Hepatocyte (in vitro differentiated cells): ENCODE results near the gene POLR2E.

Experiments
- EZH2 ChIP-seq: fragments of 200-600 bp; sonication (generic); IDR thresholded peaks from 2 replicates; pipeline ENCODE4 v1.6.1; 2016; ENCODE audit warnings: antibody characterized with exemption, mild to moderate bottlenecking, borderline replicate concordance
- EZH2phosphoT487 ChIP-seq: fragments of 200-600 bp; sonication (generic); IDR thresholded peaks from one replicate; pipeline ENCODE4 v1.6.1; 2018; ENCODE audit warnings: antibody characterized with exemption, mild to moderate bottlenecking, low read depth, moderate library complexity; ENCODE audit not compliant: unreplicated experiment, severe bottlenecking
- TF ChIP-seq, protein P1 (sequence below): fragments of 200-600 bp; sonication (generic); IDR thresholded peaks from 2 replicates; pipeline ENCODE4 v1.5.1; 2016; ENCODE audit warnings: antibody characterized with exemption, mild to moderate bottlenecking; ENCODE audit not compliant: poor library complexity

GRCh38 chr19:1135454-1135853 lies 40.3 kb upstream of the POLR2E start:
- TF ChIP-seq, protein P1, sequence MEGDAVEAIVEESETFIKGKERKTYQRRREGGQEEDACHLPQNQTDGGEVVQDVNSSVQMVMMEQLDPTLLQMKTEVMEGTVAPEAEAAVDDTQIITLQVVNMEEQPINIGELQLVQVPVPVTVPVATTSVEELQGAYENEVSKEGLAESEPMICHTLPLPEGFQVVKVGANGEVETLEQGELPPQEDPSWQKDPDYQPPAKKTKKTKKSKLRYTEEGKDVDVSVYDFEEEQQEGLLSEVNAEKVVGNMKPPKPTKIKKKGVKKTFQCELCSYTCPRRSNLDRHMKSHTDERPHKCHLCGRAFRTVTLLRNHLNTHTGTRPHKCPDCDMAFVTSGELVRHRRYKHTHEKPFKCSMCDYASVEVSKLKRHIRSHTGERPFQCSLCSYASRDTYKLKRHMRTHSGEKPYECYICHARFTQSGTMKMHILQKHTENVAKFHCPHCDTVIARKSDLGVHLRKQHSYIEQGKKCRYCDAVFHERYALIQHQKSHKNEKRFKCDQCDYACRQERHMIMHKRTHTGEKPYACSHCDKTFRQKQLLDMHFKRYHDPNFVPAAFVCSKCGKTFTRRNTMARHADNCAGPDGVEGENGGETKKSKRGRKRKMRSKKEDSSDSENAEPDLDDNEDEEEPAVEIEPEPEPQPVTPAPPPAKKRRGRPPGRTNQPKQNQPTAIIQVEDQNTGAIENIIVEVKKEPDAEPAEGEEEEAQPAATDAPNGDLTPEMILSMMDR, result no peak
- TF ChIP-seq EZH2 (no peak), EZH2phosphoT487 (no peak)
